NK-92 treated with Interleukin-12 subunit alpha and Interleukin-12 subunit beta, amount 100 ng/mL, for 24 hours (cell line): ENCODE measurements around the gene HABP4.
"Not testable (repeated sequence)": the region's sequence is repeated elsewhere in the genome, so short reads cannot be mapped to it uniquely, and the experiment has no call there.

Source experiments
- DNase-seq: peaks from one replicate; lab custom pipeline; 2025; lab: John Stamatoyannopoulos, UW

Gene HABP4

GRCh38 chr9:96499257-96499656 is 49.3 kb downstream of the HABP4 start:
- DNase-seq: no peak

- DNase-seq: no peak
Measured at GRCh38 chr9:96500696-96501632, 51.0 kb downstream of the HABP4 start.

- DNase-seq: no peak
Measured at GRCh38 chr9:96501633-96502538, 51.9 kb downstream of the HABP4 start.

- DNase-seq: no peak
Measured at GRCh38 chr9:96502539-96503373, 52.8 kb downstream of the HABP4 start.

GRCh38 chr9:96503374-96503748 is 53.4 kb downstream of the HABP4 start:
- DNase-seq: not testable (repeated sequence)

- DNase-seq: no peak
Measured at GRCh38 chr9:96503918-96504317, 53.9 kb downstream of the HABP4 start.

- DNase-seq: no peak
Measured at GRCh38 chr9:96505316-96505991, 55.5 kb downstream of the HABP4 start.

- DNase-seq: no peak
Measured at GRCh38 chr9:96508227-96508940, 58.4 kb downstream of the HABP4 start.

GRCh38 chr9:96509026-96509425 is 59.1 kb downstream of the HABP4 start:
- DNase-seq: no peak

- no peak for DNase-seq
Measured at GRCh38 chr9:96509848-96510247, 59.9 kb downstream of the HABP4 start.

- DNase-seq: no peak
Measured at GRCh38 chr9:96510258-96510657, 60.3 kb downstream of the HABP4 start.

GRCh38 chr9:96512240-96512639 is 62.3 kb downstream of the HABP4 start:
- no peak for DNase-seq

- DNase-seq: no peak
Measured at GRCh38 chr9:96513622-96514021, 63.7 kb downstream of the HABP4 start.

- DNase-seq: no peak
Measured at GRCh38 chr9:96514108-96514799, 64.3 kb downstream of the HABP4 start.

- DNase-seq: no peak
Measured at GRCh38 chr9:96514800-96515158, 64.8 kb downstream of the HABP4 start.

- DNase-seq: no peak
Measured at GRCh38 chr9:96515621-96516470, 65.9 kb downstream of the HABP4 start.

- DNase-seq: no peak
Measured at GRCh38 chr9:96519095-96519494, 69.1 kb downstream of the HABP4 start.

GRCh38 chr9:96519787-96520186 is 69.8 kb downstream of the HABP4 start:
- no peak for DNase-seq

- no peak for DNase-seq
Measured at GRCh38 chr9:96522366-96522765, 72.4 kb downstream of the HABP4 start.
